Subcutaneous adipose tissue (tissue), 4 donors: ENCODE measurements around the gene UBALD2. TPM values are rescaled to one million over a fixed set of nuclear protein-coding genes. Genes with fewer than 3 reads are reported as not detected.

Experiments used
- small RNA-seq: library from RNA; depleted of rRNA; stranded (forward); fragments of <200 nt; gene quantifications from one replicate; pipeline ENCODE3, GENCODE V24; 2016
- total RNA-seq, 4 donors: library from RNA; depleted of rRNA; stranded (reverse); fragments of >200 nt; gene quantifications; one replicate each; pipeline ENCODE4 v1.1.0, GENCODE V29; 2016
- TF ChIP-seq, protein P1 (sequence below): fragments of 450-650 bp; IDR thresholded peaks from one replicate; pipeline ENCODE4 v1.5.1; 2016; ENCODE audit warnings: low read depth, mild to moderate bottlenecking, control low read depth, antibody characterized with exemption, moderate library complexity

Gene UBALD2
- total RNA-seq, 4 donors from 2014 or later: 12.6 to 21.9 (median 15.0) TPM

DNA sequence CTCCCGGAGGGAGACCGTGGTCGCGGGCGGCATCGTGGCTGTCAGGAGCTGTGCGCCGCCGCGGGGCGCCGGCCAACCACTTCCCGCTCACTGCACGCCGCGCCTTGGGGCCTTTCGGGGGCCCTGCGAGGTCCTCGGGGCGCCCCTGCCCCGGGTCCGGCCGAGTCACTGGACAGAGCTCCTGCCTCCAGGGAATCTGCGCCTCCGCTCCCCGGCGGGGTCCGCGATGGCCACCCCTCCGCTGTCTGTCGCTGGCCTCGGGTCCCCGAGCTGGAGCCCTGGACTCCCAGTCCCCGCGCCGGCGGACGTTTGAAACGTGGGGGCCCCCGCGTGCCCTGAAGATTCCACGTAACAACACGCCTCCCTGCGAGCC, 42.8 kb downstream of the UBALD2 start, which contains the start of gene QRICH2:
QRICH2 (minus strand) TSS at position 311 of the 373 bp plus-strand sequence; CDS start at position 33, 278 bp downstream.
- TF ChIP-seq, protein P1, sequence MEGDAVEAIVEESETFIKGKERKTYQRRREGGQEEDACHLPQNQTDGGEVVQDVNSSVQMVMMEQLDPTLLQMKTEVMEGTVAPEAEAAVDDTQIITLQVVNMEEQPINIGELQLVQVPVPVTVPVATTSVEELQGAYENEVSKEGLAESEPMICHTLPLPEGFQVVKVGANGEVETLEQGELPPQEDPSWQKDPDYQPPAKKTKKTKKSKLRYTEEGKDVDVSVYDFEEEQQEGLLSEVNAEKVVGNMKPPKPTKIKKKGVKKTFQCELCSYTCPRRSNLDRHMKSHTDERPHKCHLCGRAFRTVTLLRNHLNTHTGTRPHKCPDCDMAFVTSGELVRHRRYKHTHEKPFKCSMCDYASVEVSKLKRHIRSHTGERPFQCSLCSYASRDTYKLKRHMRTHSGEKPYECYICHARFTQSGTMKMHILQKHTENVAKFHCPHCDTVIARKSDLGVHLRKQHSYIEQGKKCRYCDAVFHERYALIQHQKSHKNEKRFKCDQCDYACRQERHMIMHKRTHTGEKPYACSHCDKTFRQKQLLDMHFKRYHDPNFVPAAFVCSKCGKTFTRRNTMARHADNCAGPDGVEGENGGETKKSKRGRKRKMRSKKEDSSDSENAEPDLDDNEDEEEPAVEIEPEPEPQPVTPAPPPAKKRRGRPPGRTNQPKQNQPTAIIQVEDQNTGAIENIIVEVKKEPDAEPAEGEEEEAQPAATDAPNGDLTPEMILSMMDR: no peak

DNA sequence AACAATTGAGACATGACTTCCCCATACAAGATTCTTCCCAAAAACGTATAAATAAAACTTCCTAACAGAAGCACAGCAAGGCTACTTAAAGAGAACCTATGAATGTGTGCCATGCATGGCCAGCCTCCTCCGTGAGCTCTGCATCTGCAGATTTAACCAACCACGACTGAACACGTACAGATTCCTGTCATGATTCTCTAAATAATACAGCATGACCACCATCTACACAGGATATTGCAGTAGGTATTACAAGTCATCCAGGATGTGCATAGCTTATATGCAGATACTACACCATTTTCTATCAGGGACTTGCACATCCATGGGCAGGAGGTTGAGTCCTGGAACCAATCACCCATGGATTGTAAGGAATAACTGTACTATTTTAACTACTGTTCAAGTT, 44.3 kb downstream of the UBALD2 start:
- TF ChIP-seq, protein P1: no peak

DNA sequence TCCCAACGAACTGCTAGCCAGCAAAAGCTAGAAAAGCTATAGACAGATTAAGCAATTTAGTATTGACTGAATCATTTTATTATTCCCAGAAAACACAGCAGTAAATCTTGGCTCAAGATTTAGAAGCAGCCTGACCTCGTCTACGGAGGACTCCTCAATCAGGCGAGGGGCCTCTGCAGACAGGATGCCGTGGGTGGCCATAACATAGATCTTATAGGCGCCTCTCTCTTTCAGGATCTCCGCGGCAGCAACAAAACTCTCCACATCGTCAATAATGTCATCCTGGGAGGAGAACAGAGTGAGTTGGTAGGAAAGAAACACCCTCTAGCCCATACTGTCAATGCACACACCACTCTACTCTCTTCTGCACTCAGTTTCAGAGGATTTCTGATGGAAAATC, 47.6 kb downstream of the UBALD2 start:
- TF ChIP-seq, protein P1: no peak

DNA sequence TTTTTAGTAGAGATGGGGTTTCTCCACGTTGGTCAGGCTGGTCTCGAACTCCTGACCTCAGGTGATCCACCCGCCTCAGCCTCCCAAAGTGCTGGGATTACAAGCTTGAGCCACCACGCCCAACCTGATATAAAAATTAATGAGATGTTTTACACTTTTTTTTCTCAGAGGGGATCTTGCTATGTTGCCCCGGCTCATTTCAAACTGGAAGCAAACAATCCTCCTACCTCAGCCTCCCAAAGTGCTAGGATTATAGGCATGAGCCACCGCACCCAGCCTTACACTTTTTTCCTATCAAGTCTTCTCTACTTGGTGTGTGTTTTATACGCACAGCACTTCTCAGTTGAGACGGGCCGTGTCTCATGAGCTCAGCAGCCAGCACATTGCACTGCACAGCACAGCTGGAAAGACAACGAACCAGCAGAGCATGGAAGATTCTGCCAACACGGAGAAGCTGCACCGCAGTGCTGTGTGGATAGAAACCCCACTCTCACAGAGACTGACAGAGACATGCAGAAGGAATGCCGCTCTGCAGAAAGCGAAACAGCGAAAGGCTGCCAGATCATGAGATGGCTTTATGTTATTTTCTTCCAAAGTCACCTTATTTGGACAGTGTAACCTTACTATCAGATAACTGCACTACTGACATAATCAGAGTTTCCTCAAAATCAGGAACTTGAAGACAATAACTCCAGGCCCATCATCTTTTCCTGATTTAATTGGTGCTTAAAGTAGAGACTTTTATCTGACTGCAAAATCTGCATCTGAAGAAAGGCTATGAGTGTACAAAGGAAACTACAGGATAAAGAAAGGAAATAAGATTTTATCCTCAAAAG, 49.5 kb downstream of the UBALD2 start:
- TF ChIP-seq, protein P1: no peak

DNA sequence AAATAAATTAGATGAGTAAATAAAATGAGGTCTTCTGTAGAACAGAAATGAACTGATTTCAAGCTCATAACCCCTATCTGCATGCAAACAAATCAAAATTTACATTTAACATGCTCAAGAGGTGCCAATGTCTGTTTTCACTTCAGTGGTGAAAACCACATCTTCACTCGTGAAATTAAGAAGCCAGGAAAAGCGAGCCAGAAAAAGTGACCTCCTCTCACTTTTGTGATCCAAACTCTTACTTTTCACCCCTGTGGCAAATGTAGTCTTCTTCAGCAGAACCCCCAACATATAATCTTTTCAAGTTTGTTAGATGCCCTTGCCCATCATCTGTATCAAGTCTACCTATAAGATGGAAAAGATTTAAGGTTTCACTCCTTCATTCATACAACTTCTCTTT, 52.4 kb downstream of the UBALD2 start:
- TF ChIP-seq, protein P1: no peak

DNA sequence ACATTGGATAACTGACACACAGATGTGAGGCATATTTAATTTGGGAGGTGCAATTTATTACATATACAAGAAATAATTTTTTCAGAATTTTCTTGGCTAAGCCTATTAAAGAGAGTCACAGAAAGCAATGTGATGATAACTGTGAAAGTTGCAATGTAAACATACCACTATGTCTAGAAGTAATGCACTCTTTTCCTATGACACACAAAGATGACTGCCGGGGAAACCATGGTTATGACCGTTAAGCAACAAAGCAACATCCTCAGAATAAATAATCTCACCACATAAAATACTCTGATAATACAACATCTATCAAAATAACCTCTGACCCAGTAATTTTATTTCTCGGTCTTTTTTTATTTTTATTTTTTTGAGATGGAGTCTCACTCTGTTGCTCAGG, 53.4 kb downstream of the UBALD2 start:
- TF ChIP-seq, protein P1: no peak

Small RNAs within 50 kb of the gene (small RNA-seq; reads per million reads assigned to genes)
- gene RF00019: 0.49 reads per million

Other genes starting within 250 kb of the UBALD2 start
- gene EVPL, start 238.0 kb upstream of the UBALD2 start, total RNA-seq: 1 to 10 TPM in 1 of 4 donors, under 1 TPM in 3; 0.19 to 1.3 (median 0.87) TPM
- 10 to 100 TPM; 39.8 to 74.2 (median 48.4) TPM for gene SRP68, start 192.8 kb upstream of the UBALD2 start, total RNA-seq
- gene GALR2, start 190.6 kb upstream of the UBALD2 start, total RNA-seq: not detected
- gene ZACN, start 186.2 kb upstream of the UBALD2 start, total RNA-seq: not detected
- gene EXOC7, start 161.6 kb upstream of the UBALD2 start, total RNA-seq: 10 to 100 TPM; 57.7 to 79.1 (median 71.4) TPM
- not detected for gene FOXJ1, start 124.1 kb upstream of the UBALD2 start, total RNA-seq
- 10 to 100 TPM in 3 of 4 donors, 1 to 10 TPM in 1; 8.1 to 67.1 (median 23.9) TPM for gene RNF157, start 24.9 kb upstream of the UBALD2 start, total RNA-seq
- gene QRICH2, start 42.9 kb downstream of the UBALD2 start, total RNA-seq: 1 to 10 TPM in 3 of 4 donors, under 1 TPM in 1; 0.33 to 2.2 (median 1.4) TPM
- 100 to 1,000 TPM in 1 of 4 donors, 10 to 100 TPM in 3; 64.4 to 104 (median 71.2) TPM for gene PRPSAP1, start 88.6 kb downstream of the UBALD2 start, total RNA-seq
- 10 to 100 TPM in 1 of 4 donors, 1 to 10 TPM in 3; 1.3 to 11.6 (median 7.6) TPM for gene SPHK1, start 119.3 kb downstream of the UBALD2 start, total RNA-seq
- gene UBE2O, start 187.8 kb downstream of the UBALD2 start, total RNA-seq: 10 to 100 TPM in 3 of 4 donors, 1 to 10 TPM in 1; 7.2 to 14.3 (median 12.6) TPM
- gene AANAT, start 202.3 kb downstream of the UBALD2 start, total RNA-seq: not detected
- 10 to 100 TPM; 23.2 to 68.0 (median 37.2) TPM for gene RHBDF2, start 236.1 kb downstream of the UBALD2 start, total RNA-seq